ENCODE results near the gene PDSS2.

PDSS2 gene

GRCh38 chr6:107115695-107116327 is 343.6 kb downstream of the PDSS2 start:
- H3K4me3 ChIP-seq (ENCODE audit: low read depth, low read length): peak overlapping the region; percentile 46
- no peak for TF ChIP-seq CTCF (IDR thresholded peaks at IDR 0.05; ENCODE audit: low read depth, low read length)
- in situ Hi-C loops (cut with HindIII; ENCODE audit: low sequenced_read_pairs): no loop called here
- DNase-seq (ENCODE audit: low read depth, low spot score): peak; percentile 29

- DNase-seq (ENCODE audit: low read depth, low spot score): no peak
Measured at GRCh38 chr6:107114926-107115694, 344.3 kb downstream of the PDSS2 start, which contains the start of gene BEND3. Gene BEND3, minus strand, starts transcription at chr6:107115515. Its CDS starts 16,230 bp downstream, at chr6:107099285.

GRCh38 chr6:107114213-107114925 is 345.0 kb downstream of the PDSS2 start:
- H3K4me3 ChIP-seq (ENCODE audit: low read depth, low read length): peak overlapping the region; percentile 41
- in situ Hi-C loops (cut with HindIII; ENCODE audit: low sequenced_read_pairs): no loop called here
- TF ChIP-seq CTCF (IDR thresholded peaks at IDR 0.05; ENCODE audit: low read depth, low read length): peak; percentile 59
- peak; percentile 88 for DNase-seq (ENCODE audit: low read depth, low spot score)

More at GRCh38 chr6:107114926-107115694, 344.3 kb downstream of the PDSS2 start, which contains the start of gene BEND3:
- peak within 1 kb of the TSS; percentile 46 for H3K4me3 ChIP-seq (ENCODE audit: low read depth, low read length)
- in situ Hi-C loops (cut with HindIII; ENCODE audit: low sequenced_read_pairs): no loop called here
- no peak for TF ChIP-seq CTCF (IDR thresholded peaks at IDR 0.05; ENCODE audit: low read depth, low read length)

GRCh38 chr6:107110200-107110599 is 349.2 kb downstream of the PDSS2 start:
- no peak for DNase-seq (ENCODE audit: low read depth, low spot score)
- TF ChIP-seq CTCF (IDR thresholded peaks at IDR 0.05; ENCODE audit: low read depth, low read length): no peak
- in situ Hi-C loops (cut with HindIII; ENCODE audit: low sequenced_read_pairs): no loop called here

GRCh38 chr6:107108201-107108890 is 351.0 kb downstream of the PDSS2 start:
- no peak for TF ChIP-seq CTCF (IDR thresholded peaks at IDR 0.05; ENCODE audit: low read depth, low read length)
- no peak overlapping the region for H3K4me3 ChIP-seq (ENCODE audit: low read depth, low read length)

More at GRCh38 chr6:107110200-107110599, 349.2 kb downstream of the PDSS2 start:
- H3K4me3 ChIP-seq (ENCODE audit: low read depth, low read length): no peak overlapping the region

GRCh38 chr6:107107791-107108190 is 351.6 kb downstream of the PDSS2 start:
- in situ Hi-C loops (cut with HindIII; ENCODE audit: low sequenced_read_pairs): no loop called here
- DNase-seq (ENCODE audit: low read depth, low spot score): no peak
- H3K4me3 ChIP-seq (ENCODE audit: low read depth, low read length): no peak overlapping the region
- no peak for TF ChIP-seq CTCF (IDR thresholded peaks at IDR 0.05; ENCODE audit: low read depth, low read length)

More at GRCh38 chr6:107108201-107108890, 351.0 kb downstream of the PDSS2 start:
- peak; percentile 19 for DNase-seq (ENCODE audit: low read depth, low spot score)
- in situ Hi-C loops (cut with HindIII; ENCODE audit: low sequenced_read_pairs): no loop called here

All from astrocyte of the spinal cord (primary cell).